AG09319 (cell line): ENCODE results near the gene ITIH4.
"Not testable (repeated sequence)": the region's sequence is repeated elsewhere in the genome, so short reads cannot be mapped to it uniquely, and the experiment has no call there.

ENCODE experiments used
- DNase-seq: peaks from one replicate; pipeline ENCODE4 v3.0.0-alpha.2; 2010; ENCODE audit warnings: low read depth; ENCODE audit errors: extremely low read depth
- TF ChIP-seq, protein P1 (sequence below): IDR thresholded peaks from 2 replicates; pipeline ENCODE4 v1.5.1; 2011; ENCODE audit warnings: low read depth, mild to moderate bottlenecking, inconsistent platforms, low read length, moderate library complexity

Gene ITIH4

DNA sequence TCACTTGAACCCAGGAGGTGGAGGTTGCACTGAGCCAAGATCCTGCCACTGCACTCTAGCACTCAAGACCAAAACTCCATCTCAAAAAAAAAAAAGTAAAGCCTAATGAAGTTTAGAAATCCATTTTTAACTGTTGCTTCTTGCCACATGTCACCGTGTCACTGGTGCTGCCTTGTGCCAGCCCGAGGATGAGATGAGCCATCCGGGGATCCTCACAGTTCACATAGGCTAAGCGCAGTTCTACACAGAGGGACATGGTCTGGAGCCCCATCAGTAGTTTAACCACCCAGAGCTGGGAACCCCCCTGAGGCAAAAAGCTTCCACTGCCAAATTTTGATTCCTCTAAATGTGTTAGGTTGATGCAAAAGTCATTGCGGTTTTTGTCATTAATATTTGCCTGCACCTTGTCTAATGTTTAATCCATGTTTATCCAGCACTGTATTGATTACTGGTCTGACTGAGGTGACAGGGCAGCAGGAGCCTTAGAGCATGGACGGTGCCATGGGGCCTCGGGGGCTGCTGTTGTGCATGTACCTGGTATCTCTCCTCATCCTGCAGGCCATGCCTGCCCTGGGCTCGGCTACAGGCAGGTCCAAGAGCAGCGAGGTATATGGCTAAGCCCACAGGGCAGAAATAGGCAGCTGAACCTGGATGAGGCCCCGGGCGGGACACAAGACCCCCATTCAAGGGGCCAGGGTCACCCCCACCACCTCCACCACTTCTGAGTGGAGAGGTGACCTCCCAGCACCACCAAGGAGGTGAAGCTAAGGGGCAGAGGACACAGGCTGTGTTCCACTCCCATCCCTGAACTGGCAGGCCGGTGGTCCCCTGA is 53.1 kb downstream of the ITIH4 start, which contains the start of gene ITIH1:
Gene ITIH1 (plus strand): TSS at position 473 of the 832 bp plus-strand sequence. CDS start 17 bp downstream, at position 490.
- no peak for DNase-seq

DNA sequence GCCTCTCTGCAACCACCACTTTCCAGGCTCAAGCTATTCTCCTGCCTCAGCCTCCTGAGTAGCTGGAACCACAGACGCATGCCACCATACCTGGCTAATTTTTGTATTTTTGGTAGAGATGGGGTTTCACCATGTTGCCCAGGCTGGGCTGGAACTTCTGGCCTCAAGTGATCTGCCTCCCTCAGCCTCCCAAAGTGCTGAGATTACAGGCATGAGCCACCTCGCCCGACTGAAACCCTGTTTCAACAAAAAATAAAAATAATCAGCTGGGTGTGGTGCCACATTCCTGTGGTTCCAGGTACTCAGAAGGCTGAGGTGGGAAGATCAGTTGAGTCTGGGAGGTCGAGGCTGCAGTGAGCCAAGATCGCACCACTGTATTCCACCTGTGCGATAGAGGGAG is 54.0 kb downstream of the ITIH4 start:
- not testable (repeated sequence) for DNase-seq

More for the DNA sequence above, 53.1 kb downstream of the ITIH4 start, which contains the start of gene ITIH1:
- TF ChIP-seq, protein P1, sequence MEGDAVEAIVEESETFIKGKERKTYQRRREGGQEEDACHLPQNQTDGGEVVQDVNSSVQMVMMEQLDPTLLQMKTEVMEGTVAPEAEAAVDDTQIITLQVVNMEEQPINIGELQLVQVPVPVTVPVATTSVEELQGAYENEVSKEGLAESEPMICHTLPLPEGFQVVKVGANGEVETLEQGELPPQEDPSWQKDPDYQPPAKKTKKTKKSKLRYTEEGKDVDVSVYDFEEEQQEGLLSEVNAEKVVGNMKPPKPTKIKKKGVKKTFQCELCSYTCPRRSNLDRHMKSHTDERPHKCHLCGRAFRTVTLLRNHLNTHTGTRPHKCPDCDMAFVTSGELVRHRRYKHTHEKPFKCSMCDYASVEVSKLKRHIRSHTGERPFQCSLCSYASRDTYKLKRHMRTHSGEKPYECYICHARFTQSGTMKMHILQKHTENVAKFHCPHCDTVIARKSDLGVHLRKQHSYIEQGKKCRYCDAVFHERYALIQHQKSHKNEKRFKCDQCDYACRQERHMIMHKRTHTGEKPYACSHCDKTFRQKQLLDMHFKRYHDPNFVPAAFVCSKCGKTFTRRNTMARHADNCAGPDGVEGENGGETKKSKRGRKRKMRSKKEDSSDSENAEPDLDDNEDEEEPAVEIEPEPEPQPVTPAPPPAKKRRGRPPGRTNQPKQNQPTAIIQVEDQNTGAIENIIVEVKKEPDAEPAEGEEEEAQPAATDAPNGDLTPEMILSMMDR, result no peak

DNA sequence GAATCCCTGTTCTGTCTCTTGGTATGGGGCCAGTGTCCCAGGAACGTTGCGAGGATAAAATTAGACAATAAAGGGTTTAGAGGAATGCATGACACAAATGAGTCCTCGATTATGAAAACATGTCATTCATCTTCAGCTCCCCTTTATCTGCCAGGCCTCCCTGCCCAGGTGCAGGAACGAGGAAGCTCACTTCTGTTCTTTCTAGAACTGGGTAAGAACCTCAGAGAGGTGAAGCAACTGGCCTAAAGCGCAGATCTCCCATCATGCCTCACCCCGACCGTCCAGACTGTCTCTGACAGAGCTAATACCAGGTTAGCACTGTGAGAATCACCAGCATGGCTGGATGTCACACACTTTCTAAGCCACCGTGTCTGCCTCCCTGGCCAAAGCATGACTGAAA is 54.6 kb downstream of the ITIH4 start:
- DNase-seq, result no peak
- TF ChIP-seq, protein P1, result no peak

DNA sequence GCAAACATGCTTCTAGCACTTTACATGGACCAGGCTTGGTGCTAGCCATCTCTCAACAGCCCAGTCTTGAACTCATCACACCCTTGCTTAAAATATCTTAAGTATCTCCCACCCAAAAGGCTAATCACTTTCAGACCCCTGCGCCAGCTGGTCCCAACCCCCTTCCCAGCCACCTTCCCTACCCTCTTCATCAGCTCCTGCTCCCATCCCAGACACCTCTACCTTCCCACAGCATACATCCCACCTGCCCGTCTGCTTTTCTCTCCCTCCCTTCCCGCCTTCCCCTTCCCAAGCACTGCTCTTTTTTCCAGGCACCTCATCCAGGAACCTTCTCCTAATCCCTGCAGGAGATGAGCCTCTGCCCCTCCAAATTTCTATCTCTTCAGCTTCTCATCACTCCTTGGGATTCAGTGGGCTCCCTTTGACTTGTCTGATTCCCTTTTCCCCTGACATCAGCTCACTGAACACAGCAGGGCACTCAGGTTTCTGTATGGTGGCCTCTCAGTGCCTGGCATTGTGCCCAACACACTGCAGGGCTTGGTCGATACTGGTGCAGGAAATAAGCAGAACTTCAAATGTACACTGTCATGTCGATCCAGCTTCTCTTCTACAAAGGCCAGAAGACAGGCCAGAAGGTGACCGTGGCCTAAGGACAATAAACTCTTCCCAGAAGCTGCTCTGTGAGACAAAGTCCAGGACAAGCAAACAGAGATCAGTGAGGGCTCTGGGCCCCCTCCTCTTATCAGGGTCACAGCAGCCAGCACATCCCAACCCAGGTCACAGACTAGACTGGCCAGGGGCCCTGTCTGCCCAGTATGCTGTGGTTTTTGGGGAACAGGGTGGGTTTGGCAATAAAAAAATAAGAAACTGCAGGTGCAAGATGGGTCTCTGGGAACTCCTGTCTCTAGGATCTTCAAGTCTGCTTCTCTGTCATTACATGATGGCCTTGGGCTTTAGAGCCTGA is 55.3 kb downstream of the ITIH4 start:
- TF ChIP-seq, protein P1, result no peak
- no peak for DNase-seq

DNA sequence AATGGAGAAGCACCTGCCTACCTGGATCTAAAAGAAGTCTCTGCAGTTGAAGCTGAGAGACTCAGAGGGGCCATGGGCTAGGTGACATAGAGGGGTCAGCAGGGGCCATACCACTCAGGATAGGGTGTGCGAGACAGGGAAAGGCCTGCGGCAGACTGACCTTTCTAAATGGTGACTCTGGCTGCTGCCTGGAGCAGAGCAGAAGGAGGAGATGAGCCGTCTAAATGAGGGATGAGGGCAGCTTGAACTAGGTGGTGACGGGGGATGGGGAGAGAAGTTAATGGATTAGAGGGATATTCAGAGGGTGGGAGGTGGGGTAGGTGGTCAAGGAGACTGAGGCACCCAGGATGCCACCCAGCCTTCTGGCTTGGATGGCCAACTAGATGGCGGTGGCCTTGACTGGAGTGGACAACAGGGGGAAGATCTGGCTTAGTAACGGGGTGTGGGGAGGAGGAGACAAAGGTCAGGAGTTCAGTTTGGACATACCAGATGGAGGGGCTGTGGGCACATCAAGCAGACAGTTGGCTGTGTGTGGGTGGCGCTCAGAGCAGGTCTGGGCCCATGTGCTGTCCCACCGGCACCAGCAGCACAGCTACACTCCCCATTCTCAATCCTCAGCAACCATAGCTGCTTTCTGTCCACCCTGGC is 56.3 kb downstream of the ITIH4 start:
- TF ChIP-seq, protein P1, result no peak
- no peak for DNase-seq

DNA sequence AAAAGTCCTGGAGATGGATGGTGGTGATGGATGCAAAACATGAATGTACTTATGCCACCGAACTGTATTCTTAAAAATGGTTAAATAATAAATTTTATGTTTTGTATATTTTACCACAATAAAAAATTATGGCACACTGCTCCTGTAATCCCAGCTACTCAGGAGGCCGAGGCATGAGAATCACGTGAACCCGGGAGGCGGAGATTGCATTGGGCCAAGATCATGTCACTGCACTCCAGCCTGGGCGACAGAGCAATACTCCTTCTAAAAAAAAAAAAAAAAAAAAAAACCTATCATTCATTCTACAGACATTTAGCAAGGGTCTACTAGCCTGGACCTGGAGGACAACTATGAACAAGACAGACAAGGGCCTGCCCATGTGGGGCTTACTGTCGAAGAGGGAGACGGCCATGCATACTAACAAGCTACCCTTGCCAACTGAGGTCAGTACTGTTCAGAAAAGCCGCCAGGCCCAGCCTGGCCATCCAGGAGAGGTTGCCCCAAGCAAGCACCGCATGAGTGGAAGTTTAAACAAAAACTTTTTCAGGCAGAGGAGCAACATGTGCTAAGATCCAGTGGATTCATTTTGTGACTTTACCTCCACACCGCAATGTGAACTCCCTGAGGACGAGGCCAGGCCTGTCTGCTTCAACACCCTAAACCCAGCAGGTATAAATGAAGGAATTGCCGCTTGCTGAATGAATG is 57.0 kb downstream of the ITIH4 start:
- DNase-seq, result no peak
- TF ChIP-seq, protein P1, result no peak

DNA sequence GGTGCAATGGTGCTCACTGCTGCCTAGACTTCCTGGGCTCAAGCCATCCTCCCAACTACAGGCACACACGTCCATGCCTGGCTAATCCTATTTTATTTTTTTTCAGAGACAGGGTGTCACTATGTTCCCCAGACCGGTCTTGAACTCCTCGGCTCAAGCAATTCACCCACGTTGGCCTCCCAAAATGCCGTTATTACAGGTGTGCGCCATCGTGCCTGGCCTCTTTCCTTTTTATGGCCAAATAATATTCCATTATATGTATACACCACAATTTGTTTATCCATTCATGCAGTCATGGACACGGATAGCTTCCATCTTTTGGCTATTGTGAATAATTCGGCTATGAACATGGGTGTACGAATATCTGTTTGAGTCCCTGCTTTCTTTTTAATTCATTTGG is 58.8 kb downstream of the ITIH4 start:
- no peak for DNase-seq
- TF ChIP-seq, protein P1, result no peak
